HG03521 (cell line): Measurements from ENCODE around the gene PODXL.

Source experiments
- ATAC-seq: cut with Tn5 transposase; IDR thresholded peaks from one replicate; pipeline ENCODE4 v1.9.1; 2021; ENCODE audit warnings: mild to moderate bottlenecking, moderate library complexity; ENCODE audit not compliant: unreplicated experiment

The PODXL gene

GRCh38 chr7:131455546-131455945 is 100.9 kb downstream of the PODXL start:
- no peak for ATAC-seq

GRCh38 chr7:131455001-131455400 is 101.4 kb downstream of the PODXL start:
- ATAC-seq, result no peak

GRCh38 chr7:131454498-131454897 is 101.9 kb downstream of the PODXL start:
- no peak for ATAC-seq
